HEK293 (cell line): ENCODE measurements around the gene TMEM184A.
A peak's percentile ranks its signal among the peaks of the same experiment; 100 is the strongest.

Source experiments
- CTCF ChIA-PET: fragments of 350-600 bp; formaldehyde crosslinking; extraction: SDS; loops from one replicate; lab custom pipeline; 2021; ENCODE audit warnings: antibody characterized with exemption; lab: Yijun Ruan, JAX
- POLR2A ChIA-PET: fragments of 300-600 bp; formaldehyde crosslinking; extraction: SDS; loops from one replicate; lab custom pipeline; 2020; ENCODE audit warnings: antibody characterized with exemption, inconsistent platforms; lab: Yijun Ruan, JAX
- H3K27ac ChIP-seq: fragments of 200-500 bp; sonication (Bioruptor generic); 2 replicates; pipeline ENCODE4 v1.5.1; 2014; ENCODE audit warnings: low read depth, low read length, control low read depth, inconsistent platforms; ENCODE audit errors: extremely low read depth
- H3K36me3 ChIP-seq, 2 experiments: fragments of 200-500 bp in 1 of 2; sonication (Bioruptor generic) in 1 of 2; 1 replicate in 1 of 2; 2 replicates in 1 of 2; pipeline ENCODE4 v1.5.1; 2014 to 2017; ENCODE audit warnings: inconsistent platforms in 2 of 2, low read length in 2 of 2; ENCODE audit not compliant: control insufficient read depth in 2 of 2, insufficient read depth in 1 of 2
- H3K4me1 ChIP-seq: fragments of 200-500 bp; sonication (Bioruptor generic); 2 replicates; pipeline ENCODE4 v1.5.1; 2014; ENCODE audit warnings: mild to moderate bottlenecking, low read length, inconsistent platforms; ENCODE audit not compliant: control insufficient read depth, insufficient read depth
- H3K4me3 ChIP-seq: 2 replicates; pipeline ENCODE4 v1.5.1; 2011; ENCODE audit warnings: low read depth, mild to moderate bottlenecking, control low read depth, low read length, moderate library complexity
- H3K9me3 ChIP-seq: fragments of 200-500 bp; sonication (Bioruptor generic); 2 replicates; pipeline ENCODE4 v1.5.1; 2014; ENCODE audit warnings: low read depth, low read length, inconsistent platforms; ENCODE audit not compliant: control insufficient read depth, insufficient read depth
- HOXC10 ChIP-seq: sonication (generic); formaldehyde crosslinking; IDR thresholded peaks from 2 replicates; pipeline ENCODE4 v1.8.1; 2023; ENCODE audit warnings: mild to moderate bottlenecking, missing genetic modification reagents
- SCRT2 ChIP-seq: fragments of 450-650 bp; formaldehyde crosslinking; IDR thresholded peaks from 2 replicates; pipeline ENCODE4 v1.5.1; 2016; ENCODE audit warnings: missing biosample characterization, missing genetic modification characterization
- ZIC2 ChIP-seq: fragments of 450-650 bp; formaldehyde crosslinking; IDR thresholded peaks from 2 replicates; pipeline ENCODE4 v1.5.1; 2016; ENCODE audit warnings: missing biosample characterization, missing genetic modification characterization
- ZNF121 ChIP-seq: fragments of 450-650 bp; formaldehyde crosslinking; IDR thresholded peaks from 2 replicates; pipeline ENCODE4 v1.5.1; 2016; ENCODE audit warnings: missing biosample characterization, missing genetic modification characterization
- ZNF133 ChIP-seq: fragments of 450-650 bp; formaldehyde crosslinking; IDR thresholded peaks from 2 replicates; pipeline ENCODE4 v1.5.1; 2016; ENCODE audit warnings: missing biosample characterization, missing genetic modification characterization
- ZNF169 ChIP-seq: fragments of 450-650 bp; formaldehyde crosslinking; IDR thresholded peaks from 2 replicates; pipeline ENCODE4 v1.5.1; 2016; ENCODE audit warnings: missing biosample characterization, missing genetic modification characterization
- ZNF335 ChIP-seq: fragments of 450-650 bp; formaldehyde crosslinking; conservative IDR thresholded peaks from 2 replicates; pipeline ENCODE4 v1.5.1; 2016; ENCODE audit warnings: missing biosample characterization, missing genetic modification characterization
- ZNF341 ChIP-seq: fragments of 450-650 bp; formaldehyde crosslinking; IDR thresholded peaks from 2 replicates; pipeline ENCODE4; 2016; ENCODE audit warnings: low read depth, missing biosample characterization, missing genetic modification characterization
- ZNF48 ChIP-seq: fragments of 450-650 bp; formaldehyde crosslinking; IDR thresholded peaks from 2 replicates; pipeline ENCODE4 v1.5.1; 2016; ENCODE audit warnings: missing biosample characterization, missing genetic modification characterization
- ZNF529 ChIP-seq: fragments of 450-650 bp; formaldehyde crosslinking; IDR thresholded peaks from 2 replicates; pipeline ENCODE4 v1.5.1; 2017; ENCODE audit warnings: missing genetic modification characterization, missing biosample characterization; ENCODE audit not compliant: insufficient replicate concordance
- ZNF621 ChIP-seq: fragments of 450-650 bp; formaldehyde crosslinking; IDR thresholded peaks from 2 replicates; pipeline ENCODE4 v1.5.1; 2017; ENCODE audit warnings: missing biosample characterization, missing genetic modification characterization
- ZNF670 ChIP-seq: fragments of 450-650 bp; formaldehyde crosslinking; IDR thresholded peaks from 2 replicates; pipeline ENCODE4 v1.5.1; 2016; ENCODE audit warnings: missing biosample characterization, missing genetic modification characterization, low read depth
- ZNF785 ChIP-seq: fragments of 450-650 bp; formaldehyde crosslinking; IDR thresholded peaks from 2 replicates; pipeline ENCODE4 v1.5.1; 2016; ENCODE audit warnings: missing biosample characterization, missing genetic modification characterization
- TF ChIP-seq, protein P1 (sequence below): fragments of 450-650 bp; formaldehyde crosslinking; IDR thresholded peaks from 2 replicates; pipeline ENCODE4 v1.5.1; 2016; ENCODE audit warnings: missing biosample characterization, missing genetic modification characterization
- TF ChIP-seq, protein P2 (sequence below): fragments of 450-650 bp; formaldehyde crosslinking; IDR thresholded peaks from 2 replicates; pipeline ENCODE4 v1.5.1; 2016; ENCODE audit warnings: missing biosample characterization, missing genetic modification characterization
- TF ChIP-seq, protein P3 (sequence below): fragments of 450-650 bp; IDR thresholded peaks from 2 replicates; pipeline ENCODE4 v1.5.1; 2018; ENCODE audit warnings: missing biosample characterization, missing genetic modification characterization

TMEM184A gene

DNA sequence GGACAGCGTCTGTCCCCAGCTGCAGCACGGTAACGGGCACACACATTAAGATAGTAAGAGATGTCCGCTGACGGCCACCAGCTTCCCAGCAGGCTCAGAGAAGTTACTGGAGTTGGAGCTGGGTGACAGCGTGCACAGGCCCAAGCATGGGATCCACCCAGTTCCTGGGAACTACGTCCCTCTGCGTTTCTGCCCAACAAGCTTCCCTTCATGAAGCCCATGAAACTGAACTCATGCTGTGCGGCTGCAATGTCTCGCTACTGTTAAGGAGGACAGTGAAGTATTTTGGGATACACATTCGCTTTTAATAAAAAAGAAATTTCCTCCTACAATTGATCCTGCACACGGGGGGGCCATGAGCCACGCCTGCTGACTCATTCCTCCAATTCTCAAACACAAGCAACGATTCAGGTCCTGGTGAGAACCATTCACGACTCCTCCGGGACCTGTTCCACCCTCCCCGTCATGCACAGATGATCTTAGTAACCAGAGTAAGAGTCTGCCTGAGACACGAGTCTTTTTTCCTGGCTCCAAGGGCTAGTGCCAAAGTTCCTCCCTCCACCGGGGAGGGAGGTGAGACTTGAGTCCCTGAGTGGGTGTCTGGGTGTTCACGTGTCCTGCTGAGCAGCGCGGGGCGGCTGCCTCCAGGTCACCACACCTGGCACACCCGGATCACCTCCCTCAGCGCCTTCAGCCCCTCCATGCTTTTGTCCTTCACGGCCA lies 11.2 kb upstream of the TMEM184A start (continued):
- TF ChIP-seq, protein P1, sequence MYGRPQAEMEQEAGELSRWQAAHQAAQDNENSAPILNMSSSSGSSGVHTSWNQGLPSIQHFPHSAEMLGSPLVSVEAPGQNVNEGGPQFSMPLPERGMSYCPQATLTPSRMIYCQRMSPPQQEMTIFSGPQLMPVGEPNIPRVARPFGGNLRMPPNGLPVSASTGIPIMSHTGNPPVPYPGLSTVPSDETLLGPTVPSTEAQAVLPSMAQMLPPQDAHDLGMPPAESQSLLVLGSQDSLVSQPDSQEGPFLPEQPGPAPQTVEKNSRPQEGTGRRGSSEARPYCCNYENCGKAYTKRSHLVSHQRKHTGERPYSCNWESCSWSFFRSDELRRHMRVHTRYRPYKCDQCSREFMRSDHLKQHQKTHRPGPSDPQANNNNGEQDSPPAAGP (tag by site-specific recombination), result peak; percentile 82
- TF ChIP-seq, protein P2, sequence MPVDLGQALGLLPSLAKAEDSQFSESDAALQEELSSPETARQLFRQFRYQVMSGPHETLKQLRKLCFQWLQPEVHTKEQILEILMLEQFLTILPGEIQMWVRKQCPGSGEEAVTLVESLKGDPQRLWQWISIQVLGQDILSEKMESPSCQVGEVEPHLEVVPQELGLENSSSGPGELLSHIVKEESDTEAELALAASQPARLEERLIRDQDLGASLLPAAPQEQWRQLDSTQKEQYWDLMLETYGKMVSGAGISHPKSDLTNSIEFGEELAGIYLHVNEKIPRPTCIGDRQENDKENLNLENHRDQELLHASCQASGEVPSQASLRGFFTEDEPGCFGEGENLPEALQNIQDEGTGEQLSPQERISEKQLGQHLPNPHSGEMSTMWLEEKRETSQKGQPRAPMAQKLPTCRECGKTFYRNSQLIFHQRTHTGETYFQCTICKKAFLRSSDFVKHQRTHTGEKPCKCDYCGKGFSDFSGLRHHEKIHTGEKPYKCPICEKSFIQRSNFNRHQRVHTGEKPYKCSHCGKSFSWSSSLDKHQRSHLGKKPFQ, result peak; percentile 78
- TF ChIP-seq ZNF341 (tag by site-specific recombination) (peak; percentile 45; the same call in 1 of the 2 replicates), ZNF121 (tag by site-specific recombination) (peak; percentile 61; the same call in 1 of the 2 replicates), ZNF670 (no peak), ZNF621 (tag by site-specific recombination) (no peak), SCRT2 (tag by site-specific recombination) (0 out of 2 replicates have a peak, but pooled peaks have one; percentile 66), ZNF169 (no peak), ZIC2 (tag by site-specific recombination) (peak; percentile 63; the same call in 1 of the 2 replicates), HOXC10 (no peak), ZNF133 (tag by site-specific recombination) (no peak)

DNA sequence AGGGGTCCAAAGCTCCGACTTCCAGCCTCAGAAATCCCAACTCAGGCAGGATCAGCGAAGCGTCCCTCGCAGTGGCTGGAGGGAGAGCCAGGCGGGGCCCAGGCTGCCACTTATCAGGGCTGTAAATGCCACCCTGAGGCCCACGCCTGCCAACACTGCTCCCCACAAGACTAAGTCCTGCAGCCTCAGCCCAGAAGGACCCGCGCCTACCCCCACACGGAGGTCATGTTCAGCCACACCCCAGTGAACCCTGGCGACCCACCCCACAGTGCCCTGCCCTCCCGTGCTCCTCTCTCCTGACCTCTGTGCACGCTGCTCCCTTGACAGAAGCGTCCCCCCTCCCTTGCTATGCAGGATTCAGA lies 10.7 kb upstream of the TMEM184A start:
- no peak overlapping the region for H3K27ac ChIP-seq
- H3K36me3 ChIP-seq, result peaks cover 10 to 23% of the 10 kb centered on the region in 2 experiments; a peak in 2 of 3 replicates
- CTCF ChIA-PET, result interaction anchor here (0.6 to 1.0 kb wide), 2 partner anchors 10 to 480 kb away, joined by 3 read pairs; partner anchors contain the start of gene TMEM184A
- H3K4me3 ChIP-seq, result no peak overlapping the region
- POLR2A ChIA-PET, result no interaction called here
- H3K9me3 ChIP-seq, result no peaks in the 10 kb centered on the region
- peak; percentile 83 for TF ChIP-seq ZNF341 (tag by site-specific recombination)
- TF ChIP-seq ZNF48 (tag by site-specific recombination), result no peak
- TF ChIP-seq, protein P3, sequence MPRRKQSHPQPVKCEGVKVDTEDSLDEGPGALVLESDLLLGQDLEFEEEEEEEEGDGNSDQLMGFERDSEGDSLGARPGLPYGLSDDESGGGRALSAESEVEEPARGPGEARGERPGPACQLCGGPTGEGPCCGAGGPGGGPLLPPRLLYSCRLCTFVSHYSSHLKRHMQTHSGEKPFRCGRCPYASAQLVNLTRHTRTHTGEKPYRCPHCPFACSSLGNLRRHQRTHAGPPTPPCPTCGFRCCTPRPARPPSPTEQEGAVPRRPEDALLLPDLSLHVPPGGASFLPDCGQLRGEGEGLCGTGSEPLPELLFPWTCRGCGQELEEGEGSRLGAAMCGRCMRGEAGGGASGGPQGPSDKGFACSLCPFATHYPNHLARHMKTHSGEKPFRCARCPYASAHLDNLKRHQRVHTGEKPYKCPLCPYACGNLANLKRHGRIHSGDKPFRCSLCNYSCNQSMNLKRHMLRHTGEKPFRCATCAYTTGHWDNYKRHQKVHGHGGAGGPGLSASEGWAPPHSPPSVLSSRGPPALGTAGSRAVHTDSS (tag by site-specific recombination), result no peak
- no peak for TF ChIP-seq ZNF785 (tag by site-specific recombination)
- H3K4me1 ChIP-seq, result peaks cover 10% of the 10 kb centered on the region; the same call in 1 of the 2 replicates

DNA sequence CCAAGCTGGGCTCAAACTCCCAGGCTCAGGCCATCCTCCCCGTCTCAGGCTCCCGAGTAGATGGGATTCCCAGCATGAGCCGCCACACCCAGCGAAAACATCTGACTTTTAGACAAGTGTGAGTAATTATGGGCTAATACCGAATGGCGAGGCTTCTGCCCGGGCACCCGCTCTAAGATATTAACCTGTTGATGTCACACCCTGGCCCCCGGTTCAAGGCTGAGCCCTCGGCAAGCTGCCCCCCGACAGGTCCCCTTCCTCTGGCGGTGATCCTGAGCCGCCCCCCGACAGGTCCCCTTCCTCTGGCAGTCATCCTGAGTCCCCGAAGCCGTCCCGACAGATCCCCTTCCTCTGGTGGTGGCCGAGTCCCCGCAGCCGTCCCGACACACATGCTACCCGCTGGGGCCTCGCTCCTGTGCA lies 8.6 kb upstream of the TMEM184A start:
- no peak overlapping the region for H3K4me3 ChIP-seq

More for the DNA sequence above, 8.6 kb upstream of the TMEM184A start:
- ChIA-PET POLR2A (no interaction called here), CTCF (interaction anchor here (0.6 kb wide), 1 partner anchor 31 kb away, joined by 3 read pairs; no protein-coding TSS in a partner anchor)
- TF ChIP-seq ZNF529, result no peak
- TF ChIP-seq SCRT2 (tag by site-specific recombination), result peak; percentile 32; the same call in 1 of the 2 replicates
- TF ChIP-seq ZNF335 (tag by site-specific recombination), result peak; percentile 16; the same call in 1 of the 2 replicates
- Histone ChIP-seq H3K27ac (no peak overlapping the region), H3K4me1 (peaks cover 7% of the 10 kb centered on the region; the same call in 1 of the 2 replicates), H3K9me3 (no peaks in the 10 kb centered on the region), H3K36me3 (peaks cover 10 to 23% of the 10 kb centered on the region in 2 experiments; a peak in 2 of 3 replicates)
